Prostate gland (tissue), 2 donors: ENCODE data around the gene PCSK4. TPM values are rescaled to one million over a fixed set of nuclear protein-coding genes. Genes with fewer than 3 reads are reported as not detected.

Source experiments
- DNase-seq: peaks from one replicate; pipeline ENCODE4 v3.0.0-alpha.2; 2019; ENCODE audit warnings: low spot score
- H3K27ac ChIP-seq, 2 donors: fragments of 200-600 bp; sonication (generic); 2 replicates each; pipeline ENCODE4 v1.5.1; 2017 to 2019
- H3K27me3 ChIP-seq: fragments of 200-600 bp; sonication (generic); replicated peaks from 2 replicates; pipeline ENCODE4 v1.5.1; 2019; ENCODE audit not compliant: insufficient read depth
- H3K36me3 ChIP-seq, 2 donors: fragments of 200-600 bp; sonication (generic); 1 replicate in 1 of 2; 2 replicates in 1 of 2; pipeline versions ENCODE4 v1.5.1 to v1.8.1; 2017 to 2019
- H3K4me1 ChIP-seq: fragments of 200-600 bp; sonication (generic); replicated peaks from 2 replicates; pipeline ENCODE4 v1.5.1; 2019
- H3K4me3 ChIP-seq, 2 donors: fragments of 200-600 bp; sonication (generic); 2 replicates each; pipeline ENCODE4 v1.5.1; 2017 to 2019
- H3K9me3 ChIP-seq: fragments of 200-600 bp; sonication (generic); 2 replicates; pipeline ENCODE4 v1.5.1; 2017
- CTCF ChIP-seq, 4 experiments: fragments of 200-600 bp in 2 of 4; fragments of 450-650 bp in 2 of 4; sonication (generic) in 2 of 4; IDR thresholded peaks; 1 replicate in 3 of 4; 2 replicates in 1 of 4; pipeline ENCODE4 v1.5.1; 2016 to 2019; ENCODE audit warnings: antibody characterized with exemption in 4 of 4, mild to moderate bottlenecking in 2 of 4, moderate library complexity in 2 of 4
- POLR2A ChIP-seq: fragments of 450-650 bp; IDR thresholded peaks from one replicate; pipeline ENCODE4 v1.6.1; 2016; ENCODE audit warnings: antibody characterized with exemption, mild to moderate bottlenecking
- POLR2AphosphoS5 ChIP-seq: sonication (generic); formaldehyde crosslinking; IDR thresholded peaks from one replicate; pipeline ENCODE4 v1.6.1; 2017; ENCODE audit warnings: antibody characterized with exemption
- WGBS: methylation state at CpG from one replicate; pipeline ENCODE4 v1.1.5; 2018; 5-methylcytosine and 5-hydroxymethylcytosine counted together
- intact Hi-C: fragments of 100-400 bp; cut with DNase I; formaldehyde crosslinking; loops from one replicate; pipeline ENCODE4 v1.14.2; 2022
- total RNA-seq, 2 donors: library from RNA; depleted of rRNA; stranded (reverse); fragments of >200 nt; gene quantifications; one replicate each; pipeline ENCODE4 v1.1.0, GENCODE V29; 2016

The PCSK4 gene
- total RNA-seq, 2 donors from 2014 or later = 8.1 to 22.9 TPM

- TF ChIP-seq CTCF (IDR thresholded peaks at IDR 0.05) = no peak
- no peak for TF ChIP-seq POLR2AphosphoS5
- no peak for TF ChIP-seq POLR2A
- intact Hi-C loops = no loop called here
- Histone ChIP-seq H3K27me3 (peaks cover 44% of the 10 kb centered on the region), H3K9me3 (no peaks in the 10 kb centered on the region), H3K27ac (no peak overlapping the region), H3K4me3 (peak overlapping the region in 1 of 2 donors; percentile 33), H3K36me3 (no peaks in the 10 kb centered on the region), H3K4me1 (peaks cover 5% of the 10 kb centered on the region)
- 3% methylated on average over 58 of the region's 63 CpGs for WGBS
- DNase-seq = no peak
Observed at GRCh38 chr19:1446713-1447481, 43.3 kb downstream of the PCSK4 start.

DNA sequence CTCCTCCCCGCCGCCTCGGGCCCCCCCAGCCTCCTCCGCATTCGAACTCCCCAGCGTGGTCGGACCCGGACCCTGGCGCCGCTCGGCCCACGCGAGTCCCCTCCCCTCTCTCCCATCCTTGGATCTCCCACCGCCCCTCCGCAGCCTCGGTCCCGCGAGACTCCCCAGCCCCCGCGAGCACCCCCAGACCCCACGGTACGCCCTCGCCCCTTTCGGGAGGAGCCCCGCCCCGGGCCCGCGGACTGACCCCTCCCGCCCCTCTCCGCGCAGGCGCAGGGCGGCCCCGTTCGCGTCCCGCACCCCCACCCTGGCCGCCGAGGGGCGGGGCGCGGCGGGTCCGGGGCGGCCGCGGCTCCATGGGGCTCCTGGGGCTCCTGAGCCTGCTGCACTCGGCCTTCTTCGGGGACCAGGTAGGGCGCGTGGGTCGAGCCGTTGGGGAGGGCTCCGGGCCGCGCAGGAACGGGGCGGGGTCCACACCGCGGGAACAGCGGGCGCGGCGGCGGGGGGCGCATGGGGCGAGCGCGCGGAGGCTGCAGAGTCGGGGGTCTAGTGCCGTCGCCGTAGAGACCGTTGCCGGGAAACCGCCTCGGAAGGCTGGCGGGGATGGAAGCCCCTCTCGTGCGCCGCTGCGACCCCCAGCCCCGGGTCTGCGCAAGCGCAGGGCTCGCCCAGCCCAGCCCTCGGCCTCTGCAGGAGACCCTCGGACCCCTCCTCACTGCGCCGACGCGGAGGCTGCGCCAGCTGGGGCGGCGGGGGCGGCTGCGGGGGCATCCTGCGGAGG lies 44.0 kb downstream of the PCSK4 start:
- TF ChIP-seq POLR2A = no peak
- TF ChIP-seq POLR2AphosphoS5 = no peak
- intact Hi-C loops = no loop called here
- DNase-seq = no peak
- 3% methylated on average over 77 of the region's 99 CpGs for WGBS
- H3K27ac ChIP-seq = no peak overlapping the region
- peaks cover 37% of the 10 kb centered on the region for H3K27me3 ChIP-seq
- H3K4me3 ChIP-seq = peak overlapping the region; percentile 6 to 33
- peaks cover 5% of the 10 kb centered on the region for H3K4me1 ChIP-seq
- H3K36me3 ChIP-seq = no peaks in the 10 kb centered on the region
- H3K9me3 ChIP-seq = no peaks in the 10 kb centered on the region

DNA sequence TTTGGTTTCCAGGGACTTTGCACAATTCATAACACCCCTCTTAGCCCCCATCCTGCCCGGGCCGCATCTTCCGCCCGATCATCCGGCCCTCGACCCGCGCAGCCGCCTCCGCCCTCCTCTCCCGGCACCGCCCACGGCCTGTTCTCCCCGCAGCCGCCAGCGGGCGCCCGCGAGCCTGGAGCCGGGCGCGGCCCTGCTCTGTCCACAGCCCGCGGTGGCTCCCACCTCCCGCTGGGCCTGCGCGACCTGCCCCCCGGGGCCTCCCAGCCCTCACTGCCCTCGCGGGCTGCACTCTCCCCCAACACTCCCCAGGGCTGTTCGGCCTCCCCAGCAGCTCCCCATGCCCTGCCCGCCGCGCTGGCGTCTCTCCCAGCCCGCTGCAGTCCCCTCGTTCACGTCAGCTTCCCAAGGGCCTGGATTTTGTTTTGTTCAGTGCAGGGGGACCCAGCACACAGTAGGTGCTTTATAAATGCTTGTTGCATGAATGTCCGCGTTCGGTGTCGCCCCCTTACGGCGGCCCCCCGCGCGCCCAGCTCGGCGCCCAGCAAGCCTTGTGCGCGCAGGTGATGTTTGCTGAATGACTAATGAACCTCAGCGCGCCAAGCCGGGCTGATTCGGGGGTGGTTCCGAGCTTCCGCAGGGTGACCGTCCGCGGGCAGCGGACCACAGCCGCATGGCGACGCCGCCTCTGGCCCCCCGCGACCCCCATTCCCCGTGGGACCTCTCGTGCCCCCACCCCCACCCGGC lies 44.8 kb downstream of the PCSK4 start:
- peaks cover 31% of the 10 kb centered on the region for H3K27me3 ChIP-seq

GRCh38 chr19:1441677-1442438 lies 48.3 kb downstream of the PCSK4 start:
- Histone ChIP-seq H3K4me1 (peaks cover 19% of the 10 kb centered on the region), H3K27me3 (peaks cover 11% of the 10 kb centered on the region), H3K9me3 (no peaks in the 10 kb centered on the region), H3K36me3 (peaks cover 4 to 13% of the 10 kb centered on the region in 2 donors), H3K4me3 (no peak overlapping the region), H3K27ac (no peak overlapping the region)
- no peak for DNase-seq
- intact Hi-C loops = no loop called here
- TF ChIP-seq POLR2A = no peak
- no peak for TF ChIP-seq POLR2AphosphoS5
- no peak for TF ChIP-seq CTCF (IDR thresholded peaks at IDR 0.05)
- WGBS = 80% methylated on average over 25 of the region's 25 CpGs

More for the DNA sequence above, 44.8 kb downstream of the PCSK4 start:
- H3K9me3 ChIP-seq = no peaks in the 10 kb centered on the region
- peak overlapping the region; percentile 6 to 33 for H3K4me3 ChIP-seq
- H3K27ac ChIP-seq = no peak overlapping the region
- 2% methylated on average over 69 of the region's 70 CpGs for WGBS
- peak; percentile 37 for DNase-seq
- TF ChIP-seq POLR2A = no peak
- peak; percentile 63 to 90 (median 82) for TF ChIP-seq CTCF (IDR thresholded peaks at IDR 0.05)
- intact Hi-C loops = no loop called here
- H3K36me3 ChIP-seq = peaks cover 4 to 8% of the 10 kb centered on the region in 2 donors
- peaks cover 6% of the 10 kb centered on the region for H3K4me1 ChIP-seq
